HT-29 (cell line): ENCODE data around the gene DPH1. TPM values are rescaled to one million over a fixed set of nuclear protein-coding genes. Genes with fewer than 3 reads are reported as not detected.

Experiments
- DNase-seq: peaks from one replicate; pipeline ENCODE4 v3.0.0-alpha.2; 2015; ENCODE audit warnings: low spot score
- total RNA-seq: library from RNA; depleted of rRNA; stranded (reverse); fragments of >200 nt; shearing (Covaris generic); gene quantifications from 2 replicates; pipeline ENCODE4 v1.2.3, GENCODE V29; 2014

DPH1 gene
- total RNA-seq, 1 experiment from 2014 or later, result 38.5 TPM

DNA sequence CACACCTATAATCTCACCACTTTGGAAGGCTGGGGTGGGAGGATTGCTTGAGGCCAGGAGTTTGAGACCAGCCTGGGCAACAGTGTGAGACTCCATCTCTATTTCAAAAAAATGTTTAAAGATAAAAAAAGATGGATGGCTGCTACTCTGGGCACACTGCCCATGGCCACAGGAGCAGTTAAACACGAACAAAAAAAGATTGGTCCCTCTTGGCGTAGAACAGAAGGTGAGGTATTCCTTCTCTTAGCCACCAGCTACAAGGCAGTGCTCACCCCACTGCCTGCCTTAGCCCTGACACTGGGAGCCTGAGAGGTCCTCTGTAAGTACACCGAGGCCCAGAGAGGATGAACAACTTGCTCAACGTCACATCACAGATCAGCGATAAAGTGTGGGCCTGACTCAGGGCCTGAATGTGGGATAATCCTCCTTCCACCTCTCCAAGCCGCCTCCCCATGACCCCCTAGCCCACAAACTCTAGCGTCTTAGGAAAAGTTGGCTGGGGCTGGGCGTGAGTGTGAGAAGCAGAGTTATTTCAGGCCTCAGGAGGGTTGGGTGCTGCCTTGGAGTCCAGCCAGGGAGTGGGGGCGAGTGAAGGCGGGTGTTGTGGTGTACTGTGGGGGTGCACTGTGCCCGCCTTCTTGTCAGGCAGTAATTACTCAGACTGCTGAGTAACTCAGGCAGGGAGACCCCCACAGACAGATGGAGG is 2.3 kb upstream of the DPH1 start:
- no peak for DNase-seq

DNA sequence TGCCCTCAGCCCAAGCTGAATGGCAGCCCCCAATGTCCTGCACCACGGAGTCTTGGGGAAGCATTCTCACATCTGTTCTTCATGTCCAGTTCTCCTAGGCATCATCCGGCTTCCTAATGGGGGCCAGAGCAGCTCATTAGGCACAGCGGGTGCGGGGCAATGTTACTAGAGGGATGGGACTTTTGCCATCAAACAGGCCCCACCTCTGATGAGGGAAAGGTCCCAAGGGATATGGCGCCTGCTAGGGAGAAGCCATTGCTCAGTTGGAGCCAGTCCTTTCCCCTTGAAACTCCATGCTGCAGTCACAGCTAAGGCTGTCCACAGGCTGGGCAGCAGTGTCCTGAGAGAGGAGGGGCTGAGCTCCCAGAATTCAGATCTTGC is 1.7 kb upstream of the DPH1 start:
- no peak for DNase-seq

DNA sequence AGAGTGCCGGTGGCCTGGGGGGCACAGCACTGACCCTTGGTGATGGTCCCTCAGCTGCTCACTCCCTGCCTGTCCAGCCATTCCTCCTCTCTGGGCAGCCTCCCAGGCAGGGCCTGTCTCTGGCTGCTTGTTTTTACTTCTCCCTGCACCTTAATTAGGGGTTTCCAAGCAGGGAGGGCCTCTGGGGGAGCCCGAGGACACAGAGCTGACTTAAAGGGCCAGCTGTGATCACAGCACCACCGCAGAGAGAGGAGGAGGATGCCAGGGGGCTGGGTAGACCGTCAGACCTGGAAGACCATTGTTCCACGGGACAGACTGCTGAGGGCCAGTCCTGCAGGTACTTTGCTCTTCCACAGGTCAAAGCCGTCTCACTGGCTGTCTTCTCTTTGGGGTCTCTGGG is 1.2 kb upstream of the DPH1 start:
- DNase-seq, result no peak

DNA sequence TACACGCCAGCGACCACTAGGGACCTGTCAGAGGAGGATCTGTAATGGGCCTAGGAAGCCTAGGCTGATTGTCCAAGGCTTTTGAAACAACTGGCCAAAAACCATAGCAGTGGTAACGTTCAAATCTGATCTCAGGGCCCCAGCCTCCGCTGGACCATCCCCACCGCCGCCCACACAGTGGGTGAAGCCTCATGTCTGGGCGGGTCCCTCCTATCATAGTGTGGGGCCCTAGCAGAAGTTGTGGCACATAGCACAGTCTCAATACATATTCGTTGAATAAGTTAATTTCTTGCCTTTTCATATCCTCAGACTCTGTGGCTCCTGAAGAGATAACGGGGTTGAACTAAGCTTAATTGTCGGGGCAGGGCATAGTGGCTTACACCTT is 818 bp downstream of the DPH1 start:
- DNase-seq, result no peak

DNA sequence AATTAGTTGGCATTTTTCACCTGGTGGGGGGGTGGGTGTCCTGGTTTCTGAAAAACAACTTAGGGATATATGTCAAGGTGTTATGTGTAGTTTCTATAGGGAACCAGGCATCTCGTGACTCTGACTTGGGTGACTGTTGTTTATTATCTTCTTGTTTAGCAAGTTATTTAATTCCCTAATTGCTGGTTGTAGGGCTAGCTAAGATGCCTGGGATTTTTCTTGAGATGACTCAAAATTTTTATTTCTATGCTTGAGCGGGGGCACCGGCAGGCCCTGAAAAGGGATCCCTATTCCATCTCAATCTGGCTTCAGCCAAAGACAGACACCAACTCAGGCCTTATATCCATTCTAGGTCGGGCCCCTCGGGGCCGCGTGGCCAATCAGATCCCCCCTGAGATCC is 3.2 kb downstream of the DPH1 start:
- no peak for DNase-seq

DNA sequence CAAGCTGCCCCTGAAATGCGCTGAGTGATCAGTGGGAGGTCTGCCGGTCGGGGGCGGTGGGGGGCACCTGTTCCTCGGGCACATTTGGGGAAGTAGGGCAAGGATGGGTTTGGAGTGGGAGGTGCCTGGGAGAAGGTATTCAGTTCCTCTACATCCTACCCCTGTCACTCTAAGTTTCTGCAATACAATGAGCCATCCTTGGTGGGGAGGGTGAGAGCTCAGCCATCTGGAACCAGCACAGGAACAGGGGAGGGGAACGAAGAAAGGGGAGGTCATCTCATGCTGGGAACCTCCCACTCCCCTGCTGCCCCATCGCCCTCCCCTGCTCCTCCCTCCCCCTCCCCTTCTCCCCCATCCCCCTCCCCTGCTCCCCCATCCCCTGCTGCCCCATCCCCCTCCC is 4.2 kb downstream of the DPH1 start:
- no peak for DNase-seq

DNA sequence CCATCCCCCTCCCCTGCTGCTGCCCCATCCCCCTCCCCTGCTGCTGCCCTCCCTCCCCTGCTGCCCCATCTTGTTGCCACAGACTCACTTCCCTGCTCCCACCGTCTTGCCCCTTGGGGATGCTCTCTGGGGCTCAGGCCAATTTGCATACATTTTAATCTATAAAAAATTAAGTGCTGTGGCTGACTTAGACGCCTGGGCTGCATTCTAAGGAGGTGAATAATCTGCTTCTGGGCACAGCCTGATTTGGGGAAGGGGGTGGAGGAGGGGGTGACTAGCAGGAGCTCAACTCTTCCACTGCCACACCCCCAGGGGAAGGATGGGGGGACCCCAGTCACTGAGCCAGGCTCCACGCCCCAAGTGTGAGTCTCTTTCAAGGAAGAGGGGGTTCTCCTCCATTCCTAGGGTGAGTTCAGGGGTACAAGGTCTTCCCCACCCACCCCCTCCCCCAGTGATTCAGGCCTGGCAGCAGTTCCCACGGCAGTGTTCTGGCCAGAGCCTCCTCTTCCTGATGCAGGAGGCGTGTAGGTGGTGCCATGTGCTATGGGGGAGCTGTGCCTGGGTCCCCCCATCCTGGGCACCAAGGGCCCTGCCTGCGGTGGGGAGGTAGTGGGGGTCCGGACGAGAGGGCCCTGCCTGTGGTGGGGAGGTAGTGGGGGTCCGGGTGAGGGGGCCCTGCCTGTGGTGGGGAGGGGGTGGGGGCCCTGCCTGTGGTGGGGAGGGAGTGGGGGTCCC is 5.0 kb downstream of the DPH1 start:
- DNase-seq, result no peak

DNA sequence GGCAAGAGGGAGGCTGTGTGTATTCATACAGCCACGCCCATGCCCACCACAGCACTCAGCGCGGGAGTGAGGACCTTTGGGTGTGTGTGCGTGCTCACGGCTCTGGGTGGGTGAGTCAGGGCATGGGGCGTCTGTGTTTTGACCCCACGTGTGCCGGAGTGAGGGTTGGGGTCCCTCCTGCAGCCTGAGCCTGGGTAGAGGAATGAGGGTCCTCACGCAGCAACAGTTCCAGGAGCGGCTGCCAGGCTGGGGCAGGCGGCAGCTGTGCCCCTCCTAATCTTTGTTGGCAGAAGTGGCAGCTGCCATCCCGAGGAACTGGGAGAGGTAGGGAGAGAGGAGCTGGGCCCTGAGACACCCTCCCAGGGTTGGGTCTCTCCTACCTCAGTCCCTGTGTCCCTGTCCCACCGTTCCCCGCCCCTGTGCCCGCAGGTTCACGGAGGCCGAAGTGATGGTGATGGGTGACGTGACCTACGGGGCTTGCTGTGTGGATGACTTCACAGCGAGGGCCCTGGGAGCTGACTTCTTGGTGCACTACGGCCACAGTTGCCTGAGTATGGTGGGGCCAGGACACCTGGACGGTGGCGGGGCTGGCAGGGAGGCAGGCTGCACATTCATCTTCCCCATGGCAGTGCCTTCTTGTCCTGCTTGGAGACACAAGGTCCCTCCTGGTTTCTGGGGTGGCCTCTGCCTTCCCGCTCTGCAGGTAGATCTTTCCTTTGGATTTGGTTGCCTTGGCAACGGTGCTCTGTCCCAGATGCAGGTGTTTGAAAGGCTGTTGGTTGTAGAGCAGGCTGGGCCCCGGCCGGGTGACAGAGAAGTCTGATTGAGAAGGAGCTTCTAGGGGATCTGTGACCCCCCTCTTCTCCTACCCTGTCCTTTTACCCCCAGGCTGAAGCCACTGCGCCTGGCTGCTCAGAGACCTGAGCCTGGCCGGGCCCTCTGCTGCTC is 5.9 kb downstream of the DPH1 start:
- no peak for DNase-seq

DNA sequence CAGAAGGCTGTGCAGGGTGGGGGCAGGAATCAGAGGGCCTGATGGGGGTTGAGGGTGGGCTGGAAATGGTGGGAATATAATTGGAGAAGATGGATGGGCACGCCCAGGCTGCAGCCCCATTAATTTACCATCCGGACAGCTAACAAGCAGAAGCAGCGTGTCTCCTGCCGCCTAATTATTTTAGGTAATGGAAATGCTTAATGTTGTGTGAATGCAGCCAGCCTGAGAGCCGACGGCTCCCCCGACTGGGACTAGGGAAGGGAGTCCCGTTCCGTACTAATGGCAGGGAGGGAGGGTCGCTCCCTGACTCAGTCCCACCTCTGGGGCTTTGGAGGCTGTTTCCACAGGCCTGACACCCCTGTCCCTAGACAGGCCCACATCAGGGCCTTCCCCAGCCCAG is 7.2 kb downstream of the DPH1 start:
- DNase-seq, result no peak

DNA sequence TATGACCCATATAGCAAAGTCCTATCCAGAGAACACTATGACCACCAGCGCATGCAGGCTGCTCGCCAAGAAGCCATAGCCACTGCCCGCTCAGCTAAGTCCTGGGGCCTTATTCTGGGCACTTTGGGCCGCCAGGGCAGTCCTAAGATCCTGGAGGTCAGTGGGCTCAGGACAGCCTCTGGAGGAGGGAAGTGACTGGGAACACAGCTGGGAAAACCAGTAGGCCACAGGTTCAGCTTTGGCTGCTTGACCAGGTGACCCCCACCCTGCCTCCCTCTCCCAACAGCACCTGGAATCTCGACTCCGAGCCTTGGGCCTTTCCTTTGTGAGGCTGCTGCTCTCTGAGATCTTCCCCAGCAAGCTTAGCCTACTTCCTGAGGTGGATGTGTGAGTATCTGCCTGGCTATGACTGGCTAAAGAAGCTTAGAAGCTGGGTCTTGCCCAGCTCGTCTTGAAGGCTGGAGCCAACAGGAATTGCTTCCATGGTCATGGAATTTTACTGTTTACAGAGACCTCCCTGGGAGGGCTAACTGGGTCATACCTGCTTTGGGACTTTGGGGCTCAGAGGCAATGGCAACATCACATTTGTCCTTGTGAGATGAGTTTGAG is 10.4 kb downstream of the DPH1 start:
- DNase-seq, result no peak

DNA sequence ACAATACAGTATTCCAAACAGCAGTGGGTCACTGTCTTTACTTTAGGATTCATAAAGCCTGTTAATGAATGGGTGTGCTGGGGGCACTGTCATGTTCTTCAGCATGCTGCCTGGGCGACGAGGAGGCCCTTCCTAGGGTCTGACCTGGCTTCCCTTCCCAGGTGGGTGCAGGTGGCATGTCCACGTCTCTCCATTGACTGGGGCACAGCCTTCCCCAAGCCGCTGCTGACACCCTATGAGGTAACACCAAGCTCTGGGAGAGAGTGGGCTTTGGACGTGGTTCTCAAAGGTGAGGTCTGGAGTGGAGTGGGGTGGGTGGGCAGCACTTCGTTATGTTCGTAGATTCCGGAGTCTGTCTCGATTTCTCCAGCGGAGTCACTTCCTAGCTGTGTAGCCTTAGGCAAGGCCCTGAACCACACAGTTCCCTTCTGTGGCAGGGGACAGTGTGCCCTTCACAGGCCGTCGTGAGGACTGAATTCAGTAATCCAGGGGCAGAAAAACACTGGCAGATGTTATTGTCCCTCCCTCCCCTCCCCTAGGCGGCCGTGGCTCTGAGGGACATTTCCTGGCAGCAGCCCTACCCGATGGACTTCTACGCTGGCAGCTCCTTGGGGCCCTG is 11.1 kb downstream of the DPH1 start:
- no peak for DNase-seq

DNA sequence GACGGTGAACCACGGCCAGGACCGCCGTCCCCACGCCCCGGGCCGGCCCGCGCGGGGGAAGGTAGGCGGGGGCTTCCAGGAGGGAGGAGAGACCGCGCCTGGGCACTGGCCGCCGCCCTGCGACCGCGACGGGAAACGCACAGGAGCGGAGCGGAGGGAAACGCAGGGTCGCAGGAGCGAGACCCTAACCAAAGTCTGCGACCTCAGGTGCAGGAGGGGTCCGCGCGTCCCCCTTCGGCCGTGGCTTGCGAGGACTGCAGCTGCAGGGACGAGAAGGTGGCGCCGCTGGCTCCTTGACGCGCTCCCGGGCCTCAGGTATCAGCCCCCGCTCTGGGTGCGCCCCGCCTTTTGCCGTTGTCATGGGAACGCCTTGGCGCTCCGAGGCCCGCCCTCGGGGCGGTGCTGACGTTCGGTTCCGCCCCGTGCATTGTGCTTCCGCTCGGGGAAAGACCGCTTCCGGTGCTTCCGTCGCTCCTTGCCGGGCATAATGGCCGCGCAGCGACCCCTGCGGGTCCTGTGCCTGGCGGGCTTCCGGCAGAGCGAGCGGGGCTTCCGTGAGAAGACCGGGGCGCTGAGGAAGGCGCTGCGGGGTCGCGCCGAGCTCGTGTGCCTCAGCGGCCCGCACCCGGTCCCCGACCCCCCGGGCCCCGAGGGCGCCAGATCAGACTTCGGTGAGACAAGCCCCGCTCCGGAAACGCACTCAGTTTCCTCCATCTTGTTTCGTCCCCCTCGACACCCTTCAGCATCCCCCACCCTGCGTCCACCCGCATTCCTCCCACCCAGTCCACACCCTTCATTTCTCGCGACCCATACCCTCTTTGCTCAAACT is 11.8 kb downstream of the DPH1 start, which contains the start of gene OVCA2:
OVCA2 (plus strand) TSS at position 462 of the 829 bp plus-strand sequence; CDS start at position 488, 26 bp downstream.
- peak; percentile 92 for DNase-seq

DNA sequence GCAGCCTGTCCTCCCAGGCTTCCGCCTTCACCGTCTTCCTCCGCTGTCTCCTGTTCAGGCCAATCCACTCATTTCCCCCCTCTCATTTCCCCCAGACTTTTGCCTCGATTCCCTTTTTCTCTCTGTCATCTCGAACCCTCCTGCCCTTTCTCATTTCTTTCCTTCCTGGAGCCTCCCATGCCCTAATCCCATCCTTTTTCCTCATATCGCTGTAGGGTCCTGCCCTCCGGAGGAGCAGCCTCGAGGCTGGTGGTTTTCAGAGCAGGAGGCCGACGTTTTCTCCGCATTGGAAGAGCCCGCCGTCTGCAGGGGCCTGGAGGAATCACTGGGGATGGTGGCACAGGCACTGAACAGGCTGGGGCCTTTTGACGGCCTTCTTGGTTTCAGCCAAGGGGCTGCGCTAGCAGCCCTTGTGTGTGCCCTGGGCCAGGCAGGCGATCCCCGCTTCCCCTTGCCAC is 12.5 kb downstream of the DPH1 start:
- no peak for DNase-seq

DNA sequence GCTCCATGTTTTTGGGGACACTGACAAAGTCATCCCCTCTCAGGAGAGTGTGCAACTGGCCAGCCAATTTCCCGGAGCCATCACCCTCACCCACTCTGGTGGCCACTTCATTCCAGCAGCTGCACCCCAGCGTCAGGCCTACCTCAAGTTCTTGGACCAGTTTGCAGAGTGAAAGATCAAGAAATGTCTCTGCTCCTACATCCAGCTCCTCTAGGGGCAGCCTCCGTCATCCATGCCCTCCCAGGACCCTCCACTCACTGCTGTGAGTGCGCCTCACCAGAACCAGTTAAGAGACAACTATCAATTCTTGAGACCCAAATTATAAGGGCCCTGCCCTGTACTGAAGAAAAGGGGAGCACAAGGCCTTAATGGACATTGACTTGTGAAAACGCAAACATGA is 13.0 kb downstream of the DPH1 start:
- DNase-seq, result no peak

DNA sequence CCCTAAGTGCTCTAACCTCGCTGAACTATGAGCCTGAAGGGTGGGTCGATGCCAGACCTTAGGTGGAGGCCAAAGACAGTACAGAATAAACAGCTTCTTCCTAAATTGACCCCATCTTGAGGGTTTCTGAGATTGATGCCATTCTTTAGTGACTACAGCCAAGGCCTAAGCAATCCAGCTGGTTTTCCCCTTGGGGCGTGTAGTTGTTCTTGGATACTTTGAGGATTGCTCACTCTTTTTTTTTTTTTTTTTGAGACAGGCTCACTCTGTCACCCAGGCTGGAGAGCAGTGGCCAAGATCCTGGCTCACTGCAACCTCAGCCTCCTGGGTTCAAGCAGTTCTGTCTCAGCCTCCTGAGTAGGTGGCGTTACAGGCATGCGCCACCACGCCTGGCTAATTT is 13.8 kb downstream of the DPH1 start:
- no peak for DNase-seq

DNA sequence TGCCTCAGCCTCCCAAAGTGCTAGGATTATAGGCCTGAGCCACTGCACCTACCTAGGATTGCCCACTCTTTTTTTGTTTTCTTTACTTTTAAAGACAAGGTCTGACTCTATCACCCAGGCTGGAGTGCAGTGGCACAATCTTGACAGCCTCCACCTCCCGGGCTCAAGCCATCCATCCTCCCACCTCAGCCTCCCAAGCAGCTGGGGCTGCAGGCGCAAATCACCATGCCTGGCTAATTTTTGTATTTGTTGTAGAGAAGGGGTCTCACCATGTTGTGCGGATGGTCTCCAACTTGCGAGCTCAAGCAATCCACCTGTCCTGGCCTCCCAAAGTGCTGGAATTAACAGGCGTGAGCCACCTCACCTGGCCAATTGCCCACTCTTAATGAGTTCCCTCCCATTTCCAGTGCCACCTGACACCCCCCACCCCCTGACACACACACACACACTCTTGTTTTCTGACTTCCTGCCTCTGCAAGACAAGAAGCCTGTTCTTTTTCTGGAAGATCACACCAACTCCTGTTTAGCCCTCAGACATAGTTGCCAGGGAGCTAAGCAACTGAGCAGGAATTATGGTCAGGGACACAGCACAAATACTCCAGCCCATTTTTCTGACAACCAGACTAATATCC is 14.4 kb downstream of the DPH1 start:
- DNase-seq, result no peak

DNA sequence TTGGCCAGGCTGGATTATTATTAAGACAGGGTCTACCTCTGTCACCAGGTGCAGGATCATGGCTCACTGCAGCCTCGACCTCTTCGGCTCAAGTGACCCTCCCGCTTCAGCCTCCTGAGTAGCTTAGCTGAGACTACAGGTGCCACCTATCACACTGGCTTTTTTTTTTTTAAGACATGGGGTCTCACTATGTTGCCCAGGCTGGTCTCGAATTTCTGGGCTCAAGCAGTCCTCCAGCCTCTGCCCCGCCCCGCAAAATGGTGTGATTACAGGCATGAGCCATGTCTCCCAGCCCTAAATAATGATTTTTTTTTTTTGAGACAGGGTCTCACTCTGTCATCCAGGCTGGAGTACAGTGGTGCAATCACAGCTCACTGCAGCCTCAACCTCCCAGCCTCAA is 17.6 kb downstream of the DPH1 start:
- DNase-seq, result no peak

DNA sequence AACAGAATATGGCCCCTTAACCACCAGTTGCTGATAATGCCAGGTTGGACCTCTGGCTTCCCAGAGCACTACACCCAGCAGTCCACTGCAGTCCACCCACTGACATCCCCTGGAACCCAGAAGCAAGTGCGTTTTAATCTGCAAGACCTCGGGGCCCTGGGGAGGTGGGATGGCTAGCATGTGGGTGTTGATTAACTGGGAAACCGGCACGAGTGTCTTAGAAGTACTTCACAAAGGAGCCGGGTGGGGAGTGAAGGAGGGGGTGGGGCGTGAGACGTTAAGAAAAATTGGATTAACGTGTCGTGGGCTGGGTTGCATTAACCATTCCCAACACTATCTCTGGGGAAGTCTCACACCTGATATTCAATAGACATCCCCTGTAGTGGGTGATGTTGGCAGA is 18.9 kb downstream of the DPH1 start:
- DNase-seq, result no peak

DNA sequence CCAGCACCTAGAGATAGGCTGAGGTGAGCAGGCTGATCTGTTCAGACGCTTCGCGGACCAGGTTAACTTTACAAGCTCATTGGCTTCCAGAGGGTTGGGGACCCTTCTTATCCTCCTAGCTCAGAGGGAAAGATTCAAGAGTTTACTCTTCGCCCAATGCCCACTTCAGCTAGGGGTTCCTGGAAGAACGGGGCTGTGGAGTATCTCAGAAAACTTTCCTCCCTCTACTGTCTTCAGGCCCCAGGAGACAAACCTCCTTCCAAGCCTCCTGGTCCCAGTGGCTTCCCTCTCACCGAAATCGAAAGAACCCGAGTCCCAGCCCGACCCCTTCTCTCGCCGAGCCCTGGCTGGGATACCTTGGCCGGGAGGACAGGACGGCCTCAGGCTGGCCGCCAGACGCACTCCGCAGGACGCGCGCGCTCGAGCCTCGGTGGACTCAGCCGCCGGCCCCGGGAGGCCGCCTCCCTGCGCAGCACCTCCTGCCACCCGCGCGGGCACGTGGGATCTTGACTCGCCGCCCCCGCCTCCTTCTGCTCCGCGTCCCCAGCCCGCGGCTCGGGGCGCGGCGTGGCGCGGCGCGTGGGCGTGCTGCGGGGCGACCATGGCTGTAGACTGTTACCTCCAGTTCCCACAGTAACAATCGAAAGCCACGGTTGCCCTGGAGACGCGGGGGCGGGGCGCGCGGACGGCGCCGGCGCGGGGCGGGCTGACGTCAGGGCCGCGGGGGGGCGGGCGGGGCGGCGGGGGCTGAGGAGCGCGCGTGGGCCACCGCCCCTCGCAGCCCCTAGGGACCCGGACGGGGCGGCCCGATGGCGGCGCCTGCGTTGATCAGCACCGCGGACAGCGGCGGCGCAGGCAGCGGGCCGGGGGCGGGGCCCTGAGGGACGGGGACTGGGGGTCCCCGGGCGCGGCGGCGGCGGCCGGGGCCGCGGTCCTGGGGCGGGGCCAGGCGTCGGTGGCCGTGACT is 19.7 kb downstream of the DPH1 start:
- DNase-seq, result peak; percentile 39
